Measurements from ENCODE around the gene DLGAP1. TPM values are rescaled to one million over a fixed set of nuclear protein-coding genes. Genes with fewer than 3 reads are reported as not detected.

DLGAP1 gene
- total RNA-seq, 1 donor from 2014 or later: 0.05 TPM

DNA sequence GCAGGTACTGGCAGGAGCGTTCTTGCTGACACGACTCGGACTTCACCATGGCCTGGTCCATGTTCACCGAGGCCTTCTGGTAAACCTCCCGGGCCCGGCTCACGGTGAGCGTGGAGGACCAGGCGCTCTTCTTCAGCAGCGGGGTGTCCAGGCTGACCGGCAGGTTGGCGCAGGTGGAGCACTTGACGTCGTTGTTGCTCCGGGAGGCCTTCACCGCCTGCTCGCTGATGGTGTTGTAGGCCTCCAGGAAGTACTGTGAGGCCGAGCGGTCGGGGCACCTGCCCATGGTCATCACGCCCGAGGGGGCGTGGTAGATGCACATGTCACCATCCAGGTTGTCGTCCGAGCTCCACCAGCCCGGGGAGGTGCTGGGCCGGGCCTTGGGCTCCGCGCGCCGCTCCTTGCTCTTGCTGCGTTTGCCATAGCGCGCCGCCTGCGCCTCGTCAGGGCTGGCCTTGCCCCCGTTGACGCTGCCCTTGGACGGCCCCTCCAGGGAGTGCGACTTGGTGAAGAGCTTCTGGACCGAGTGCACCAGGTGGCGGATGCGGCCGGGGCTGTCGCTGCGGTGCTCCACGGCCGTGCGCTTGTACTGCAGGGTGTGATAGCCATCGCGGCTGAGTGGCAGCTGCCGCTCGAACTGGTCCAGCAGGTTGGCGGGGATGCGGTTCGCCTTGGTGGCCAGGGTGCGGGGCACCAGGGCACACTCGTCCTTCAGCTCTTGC lies 575.8 kb downstream of the DLGAP1 start:
- Mint-ChIP-seq H3K9me3 (ENCODE audit: unreplicated experiment) (no peaks in the 10 kb centered on the region), H3K4me1 (ENCODE audit: unreplicated experiment) (no peaks in the 10 kb centered on the region), H3K27me3 (ENCODE audit: unreplicated experiment) (peaks cover 32% of the 10 kb centered on the region), H3K36me3 (ENCODE audit: unreplicated experiment) (no peaks in the 10 kb centered on the region), H3K27ac (ENCODE audit: unreplicated experiment) (no peak overlapping the region), H3K4me3 (ENCODE audit: unreplicated experiment) (no peak overlapping the region)
- TF ChIP-seq, protein P1, sequence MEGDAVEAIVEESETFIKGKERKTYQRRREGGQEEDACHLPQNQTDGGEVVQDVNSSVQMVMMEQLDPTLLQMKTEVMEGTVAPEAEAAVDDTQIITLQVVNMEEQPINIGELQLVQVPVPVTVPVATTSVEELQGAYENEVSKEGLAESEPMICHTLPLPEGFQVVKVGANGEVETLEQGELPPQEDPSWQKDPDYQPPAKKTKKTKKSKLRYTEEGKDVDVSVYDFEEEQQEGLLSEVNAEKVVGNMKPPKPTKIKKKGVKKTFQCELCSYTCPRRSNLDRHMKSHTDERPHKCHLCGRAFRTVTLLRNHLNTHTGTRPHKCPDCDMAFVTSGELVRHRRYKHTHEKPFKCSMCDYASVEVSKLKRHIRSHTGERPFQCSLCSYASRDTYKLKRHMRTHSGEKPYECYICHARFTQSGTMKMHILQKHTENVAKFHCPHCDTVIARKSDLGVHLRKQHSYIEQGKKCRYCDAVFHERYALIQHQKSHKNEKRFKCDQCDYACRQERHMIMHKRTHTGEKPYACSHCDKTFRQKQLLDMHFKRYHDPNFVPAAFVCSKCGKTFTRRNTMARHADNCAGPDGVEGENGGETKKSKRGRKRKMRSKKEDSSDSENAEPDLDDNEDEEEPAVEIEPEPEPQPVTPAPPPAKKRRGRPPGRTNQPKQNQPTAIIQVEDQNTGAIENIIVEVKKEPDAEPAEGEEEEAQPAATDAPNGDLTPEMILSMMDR (IDR thresholded peaks at IDR 0.05): no peak
- no peak for DNase-seq (ENCODE audit: extremely low spot score, unreplicated experiment)

DNA sequence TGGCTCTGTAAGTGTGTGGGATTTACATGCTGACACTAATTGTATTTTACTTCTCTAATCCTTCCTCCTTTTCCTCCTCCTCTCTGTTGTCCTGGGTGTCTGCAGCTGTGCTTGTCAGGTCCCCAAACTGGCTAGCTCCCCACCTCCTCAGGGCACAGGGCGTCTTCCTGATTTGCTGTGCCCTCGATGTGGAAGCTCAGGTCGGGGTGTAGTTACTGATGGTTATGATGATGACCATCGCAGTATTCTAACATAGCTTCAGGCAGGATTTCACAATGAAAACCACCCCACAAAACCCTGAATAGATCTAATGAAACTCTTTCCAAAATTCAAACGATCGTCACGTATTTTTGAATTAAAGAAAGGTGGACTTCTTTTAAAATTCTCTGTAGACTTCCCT lies 576.7 kb downstream of the DLGAP1 start:
- no peak overlapping the region for H3K4me3 Mint-ChIP-seq (ENCODE audit: unreplicated experiment)
- H3K36me3 Mint-ChIP-seq (ENCODE audit: unreplicated experiment): no peaks in the 10 kb centered on the region
- H3K27me3 Mint-ChIP-seq (ENCODE audit: unreplicated experiment): peaks cover 41% of the 10 kb centered on the region
- no peak overlapping the region for H3K27ac Mint-ChIP-seq (ENCODE audit: unreplicated experiment)
- DNase-seq (ENCODE audit: extremely low spot score, unreplicated experiment): no peak
- H3K9me3 Mint-ChIP-seq (ENCODE audit: unreplicated experiment): no peaks in the 10 kb centered on the region
- peaks cover 4% of the 10 kb centered on the region for H3K4me1 Mint-ChIP-seq (ENCODE audit: unreplicated experiment)
- TF ChIP-seq, protein P1 (IDR thresholded peaks at IDR 0.05): no peak

DNA sequence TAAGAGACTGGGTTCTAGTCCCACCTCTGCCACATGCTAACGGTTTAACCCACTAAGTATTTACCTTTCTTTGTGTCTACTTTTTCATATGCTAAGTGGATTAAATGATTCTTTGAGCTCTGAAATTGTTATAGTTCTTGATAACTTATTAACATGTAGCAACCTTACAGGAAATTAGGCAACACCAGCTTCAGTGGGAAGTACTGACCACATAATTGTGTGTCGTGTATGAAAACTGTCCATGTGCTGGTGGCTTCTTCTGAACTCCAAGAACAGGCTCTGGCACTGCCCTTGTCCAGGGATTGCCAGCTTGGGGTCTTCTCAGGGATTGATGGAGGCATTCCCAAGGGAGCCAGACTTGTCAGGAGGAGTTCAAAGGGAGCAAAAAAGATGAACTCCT lies 577.4 kb downstream of the DLGAP1 start:
- H3K27ac Mint-ChIP-seq (ENCODE audit: unreplicated experiment): no peak overlapping the region
- peaks cover 48% of the 10 kb centered on the region for H3K27me3 Mint-ChIP-seq (ENCODE audit: unreplicated experiment)
- TF ChIP-seq, protein P1 (IDR thresholded peaks at IDR 0.05): no peak
- DNase-seq (ENCODE audit: extremely low spot score, unreplicated experiment): no peak
- no peaks in the 10 kb centered on the region for H3K36me3 Mint-ChIP-seq (ENCODE audit: unreplicated experiment)
- no peak overlapping the region for H3K4me3 Mint-ChIP-seq (ENCODE audit: unreplicated experiment)
- no peaks in the 10 kb centered on the region for H3K9me3 Mint-ChIP-seq (ENCODE audit: unreplicated experiment)
- peaks cover 4% of the 10 kb centered on the region for H3K4me1 Mint-ChIP-seq (ENCODE audit: unreplicated experiment)

DNA sequence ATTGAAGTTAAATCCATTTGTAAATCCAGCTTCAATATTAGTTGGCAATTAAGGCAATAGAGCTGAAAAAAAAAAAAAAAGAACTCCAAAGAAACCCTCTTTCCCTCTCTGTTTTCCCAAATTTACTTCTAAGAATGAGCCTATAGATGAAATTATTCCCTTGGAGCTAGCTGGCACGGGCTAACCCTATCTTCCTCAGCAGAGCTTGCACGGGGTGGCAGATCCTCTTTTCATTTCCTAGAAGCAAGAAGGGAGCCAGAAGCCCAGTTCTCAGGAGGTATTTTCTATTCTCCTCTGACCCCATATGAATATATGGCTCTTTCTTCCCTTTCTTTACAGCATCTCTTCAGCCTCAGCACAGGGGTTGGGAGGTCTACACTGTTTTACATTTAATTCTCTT lies 579.1 kb downstream of the DLGAP1 start:
- no peaks in the 10 kb centered on the region for H3K36me3 Mint-ChIP-seq (ENCODE audit: unreplicated experiment)
- TF ChIP-seq, protein P1 (IDR thresholded peaks at IDR 0.05): no peak
- no peaks in the 10 kb centered on the region for H3K9me3 Mint-ChIP-seq (ENCODE audit: unreplicated experiment)
- DNase-seq (ENCODE audit: extremely low spot score, unreplicated experiment): no peak
- no peak overlapping the region for H3K27ac Mint-ChIP-seq (ENCODE audit: unreplicated experiment)
- H3K27me3 Mint-ChIP-seq (ENCODE audit: unreplicated experiment): peaks cover 59% of the 10 kb centered on the region
- H3K4me1 Mint-ChIP-seq (ENCODE audit: unreplicated experiment): peaks cover 4% of the 10 kb centered on the region
- no peak overlapping the region for H3K4me3 Mint-ChIP-seq (ENCODE audit: unreplicated experiment)

DNA sequence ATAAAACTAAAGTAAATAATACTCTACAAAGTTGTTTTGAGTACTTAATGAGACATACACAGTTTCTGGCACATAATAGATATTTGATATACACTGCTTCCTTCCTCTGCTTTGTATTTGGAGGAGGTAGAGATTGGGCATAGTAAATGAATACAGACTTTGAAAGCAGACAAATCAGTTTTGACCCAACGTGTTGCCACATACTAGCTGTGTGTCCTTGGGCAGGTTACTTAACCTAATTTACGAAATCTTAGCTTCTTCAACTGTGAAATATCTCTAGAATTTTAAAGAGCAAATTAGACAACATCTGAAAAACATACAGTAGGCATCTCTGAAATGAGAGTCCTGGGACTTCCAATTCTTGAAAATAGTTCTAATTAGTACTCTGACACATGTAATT lies 579.7 kb downstream of the DLGAP1 start:
- TF ChIP-seq, protein P1 (IDR thresholded peaks at IDR 0.05): no peak
- H3K27me3 Mint-ChIP-seq (ENCODE audit: unreplicated experiment): peaks cover 61% of the 10 kb centered on the region
- no peak overlapping the region for H3K27ac Mint-ChIP-seq (ENCODE audit: unreplicated experiment)
- DNase-seq (ENCODE audit: extremely low spot score, unreplicated experiment): no peak
- no peaks in the 10 kb centered on the region for H3K36me3 Mint-ChIP-seq (ENCODE audit: unreplicated experiment)
- H3K4me1 Mint-ChIP-seq (ENCODE audit: unreplicated experiment): peaks cover 4% of the 10 kb centered on the region
- no peaks in the 10 kb centered on the region for H3K9me3 Mint-ChIP-seq (ENCODE audit: unreplicated experiment)
- no peak overlapping the region for H3K4me3 Mint-ChIP-seq (ENCODE audit: unreplicated experiment)
